HepG2 (cell line): ENCODE results near the gene PTPRQ.

Source experiments
- MYNN ChIP-seq: sonication (generic); formaldehyde crosslinking; IDR thresholded peaks from 2 replicates; pipeline ENCODE4 v1.4.0; 2020; ENCODE audit warnings: mild to moderate bottlenecking, low read depth, missing genetic modification reagents
- NCOR1 ChIP-seq: fragments of 200-600 bp; sonication (generic); IDR thresholded peaks from 2 replicates; pipeline ENCODE4 v1.7.0; 2017; ENCODE audit warnings: antibody characterized with exemption, low read length, borderline replicate concordance
- ZSCAN25 ChIP-seq: sonication (generic); formaldehyde crosslinking; IDR thresholded peaks from 2 replicates; pipeline ENCODE4 v1.8.0; 2022; ENCODE audit warnings: mild to moderate bottlenecking, missing genetic modification reagents
- TF ChIP-seq, protein P1 (sequence below): sonication (generic); formaldehyde crosslinking; IDR thresholded peaks from 2 replicates; pipeline ENCODE4 v1.5.0; 2020; ENCODE audit warnings: mild to moderate bottlenecking, missing genetic modification reagents, moderate library complexity

DNA sequence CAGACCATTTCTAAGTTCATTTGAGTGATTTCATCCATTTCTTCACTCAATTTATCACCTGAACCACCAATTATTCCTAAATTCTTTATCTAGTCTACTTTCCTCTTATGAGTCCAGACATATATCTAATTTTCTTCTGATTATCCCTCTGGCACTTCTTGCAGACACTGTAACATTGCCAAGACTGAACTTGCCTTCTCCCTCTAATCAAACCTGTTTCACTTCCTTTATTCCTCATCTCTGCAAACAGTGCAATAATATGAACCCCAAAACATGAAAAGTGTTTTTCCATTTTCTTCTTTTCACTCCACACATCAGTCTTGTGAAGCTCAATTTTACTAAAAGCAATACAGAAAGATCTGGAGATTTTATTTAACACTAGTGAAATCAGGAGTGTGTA lies 37.8 kb upstream of the PTPRQ start:
- no peak for TF ChIP-seq ZSCAN25 (CRISPR knock-in tag)
- no peak for TF ChIP-seq NCOR1
- TF ChIP-seq, protein P1, sequence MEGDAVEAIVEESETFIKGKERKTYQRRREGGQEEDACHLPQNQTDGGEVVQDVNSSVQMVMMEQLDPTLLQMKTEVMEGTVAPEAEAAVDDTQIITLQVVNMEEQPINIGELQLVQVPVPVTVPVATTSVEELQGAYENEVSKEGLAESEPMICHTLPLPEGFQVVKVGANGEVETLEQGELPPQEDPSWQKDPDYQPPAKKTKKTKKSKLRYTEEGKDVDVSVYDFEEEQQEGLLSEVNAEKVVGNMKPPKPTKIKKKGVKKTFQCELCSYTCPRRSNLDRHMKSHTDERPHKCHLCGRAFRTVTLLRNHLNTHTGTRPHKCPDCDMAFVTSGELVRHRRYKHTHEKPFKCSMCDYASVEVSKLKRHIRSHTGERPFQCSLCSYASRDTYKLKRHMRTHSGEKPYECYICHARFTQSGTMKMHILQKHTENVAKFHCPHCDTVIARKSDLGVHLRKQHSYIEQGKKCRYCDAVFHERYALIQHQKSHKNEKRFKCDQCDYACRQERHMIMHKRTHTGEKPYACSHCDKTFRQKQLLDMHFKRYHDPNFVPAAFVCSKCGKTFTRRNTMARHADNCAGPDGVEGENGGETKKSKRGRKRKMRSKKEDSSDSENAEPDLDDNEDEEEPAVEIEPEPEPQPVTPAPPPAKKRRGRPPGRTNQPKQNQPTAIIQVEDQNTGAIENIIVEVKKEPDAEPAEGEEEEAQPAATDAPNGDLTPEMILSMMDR: no peak
- no peak for TF ChIP-seq MYNN (CRISPR knock-in tag)
